B cell (primary cell): ENCODE measurements around the gene VRK2. TPM values are rescaled to one million over a fixed set of nuclear protein-coding genes. Genes with fewer than 3 reads are reported as not detected.
A peak's percentile ranks its signal among the peaks of the same experiment; 100 is the strongest.

Source experiments
- ATAC-seq: fragments of 200-7000 bp; cut with Tn5 transposase; one replicate; pipeline ENCODE4 v1.10.0; 2021; ENCODE audit warnings: low read depth, mild to moderate bottlenecking, moderate number of reproducible peaks, moderate library complexity
- CTCF ChIA-PET: fragments of 350-600 bp; sonication (Branson Sonifier 250); formaldehyde crosslinking; loops from one replicate; lab custom pipeline; 2021; ENCODE audit warnings: antibody characterized with exemption, inconsistent platforms; lab: Charles Lee
- POLR2A ChIA-PET: fragments of 350-600 bp; sonication (Branson Sonifier 250); formaldehyde crosslinking; loops from one replicate; lab custom pipeline; 2021; ENCODE audit warnings: antibody characterized with exemption; lab: Charles Lee
- DNase-seq: peaks from one replicate; pipeline ENCODE4 v3.0.0; 2013
- H2AFZ ChIP-seq: 2 replicates; pipeline ENCODE4 v1.6.1; 2012; ENCODE audit warnings: mild to moderate bottlenecking, low read depth, low read length; ENCODE audit not compliant: insufficient read depth, poor library complexity, severe bottlenecking
- H3K27ac ChIP-seq, 2 donors: 1 replicate in 1 of 2; 2 replicates in 1 of 2; pipeline ENCODE4 v1.5.1; 2012 to 2013; ENCODE audit warnings: low read length in 2 of 2, mild to moderate bottlenecking in 2 of 2, moderate library complexity in 1 of 2
- H3K27me3 ChIP-seq, 4 experiments: fragments of 200-600 bp in 1 of 4; sonication (generic) in 1 of 4; replicated peaks in 1 of 4; 1 replicate in 2 of 4; 2 replicates in 2 of 4; pipeline versions ENCODE4 v1.6.1 to v1.7.0; 2013 to 2016; ENCODE audit warnings: low read length in 3 of 4, mild to moderate bottlenecking in 2 of 4, mixed read lengths in 1 of 4, moderate library complexity in 1 of 4; ENCODE audit not compliant: insufficient read depth in 4 of 4, control insufficient read depth in 3 of 4; ENCODE audit errors: control extremely low read depth in 1 of 4
- H3K36me3 ChIP-seq, 2 experiments: replicated peaks in 1 of 2; 1 replicate in 1 of 2; 2 replicates in 1 of 2; pipeline versions ENCODE4 v1.6.1 to v1.7.1; 2013; ENCODE audit warnings: low read length in 1 of 2; ENCODE audit not compliant: insufficient read depth in 2 of 2, control insufficient read depth in 1 of 2; ENCODE audit errors: control extremely low read depth in 1 of 2, extremely low read depth in 1 of 2
- H3K4me1 ChIP-seq, 2 donors: fragments of 200-600 bp in 1 of 2; sonication (generic) in 1 of 2; 1 replicate in 1 of 2; 2 replicates in 1 of 2; pipeline versions ENCODE4 v1.5.1 to v1.6.1; 2013 to 2017; ENCODE audit warnings: low read length in 2 of 2; ENCODE audit not compliant: control insufficient read depth in 2 of 2, insufficient read depth in 2 of 2
- H3K4me2 ChIP-seq: replicated peaks from 2 replicates; pipeline ENCODE3; 2012; ENCODE audit warnings: mild to moderate bottlenecking, low read depth, low read length; ENCODE audit not compliant: poor library complexity, severe bottlenecking
- H3K4me3 ChIP-seq, 5 experiments: fragments of 200-600 bp in 1 of 5; sonication (generic) in 1 of 5; 1 replicate in 3 of 5; 2 replicates in 2 of 5; pipeline versions ENCODE4 v1.5.1 to v1.7.0; 2011 to 2016; ENCODE audit warnings: low read length in 4 of 5, mild to moderate bottlenecking in 4 of 5, low read depth in 2 of 5, control low read depth in 1 of 5, moderate library complexity in 1 of 5; ENCODE audit not compliant: insufficient read depth in 1 of 5; ENCODE audit errors: control extremely low read depth in 1 of 5, extremely low read depth in 1 of 5
- H3K79me2 ChIP-seq: fragments of 200-600 bp; sonication (generic); one replicate; pipeline ENCODE4 v1.6.0; 2016; ENCODE audit warnings: low read length; ENCODE audit not compliant: control insufficient read depth, insufficient read depth
- H3K9ac ChIP-seq: fragments of 200-600 bp; sonication (generic); 2 replicates; pipeline ENCODE4 v1.6.1; 2017; ENCODE audit warnings: mild to moderate bottlenecking, low read length, moderate library complexity
- H3K9me3 ChIP-seq, 3 donors: one replicate each; pipeline versions ENCODE4 v1.6.1 to v1.7.1; 2013; ENCODE audit warnings: low read length in 2 of 3; ENCODE audit not compliant: control insufficient read depth in 2 of 3, insufficient read depth in 1 of 3; ENCODE audit errors: control extremely low read depth in 1 of 3
- H4K20me1 ChIP-seq: 2 replicates; pipeline ENCODE4 v1.6.0; 2012; ENCODE audit warnings: mild to moderate bottlenecking, low read length; ENCODE audit not compliant: insufficient read depth, control insufficient read depth, poor library complexity, severe bottlenecking
- H3K27ac Mint-ChIP-seq: one replicate; pipeline ENCODE4 v1.8.0; 2021; ENCODE audit warnings: mixed read lengths
- H3K27me3 Mint-ChIP-seq: one replicate; pipeline ENCODE4 v1.8.0; 2021; ENCODE audit warnings: mixed read lengths
- H3K4me1 Mint-ChIP-seq: one replicate; pipeline ENCODE4 v1.8.0; 2021; ENCODE audit warnings: mixed read lengths
- H3K4me3 Mint-ChIP-seq: one replicate; pipeline ENCODE4 v1.8.0; 2021; ENCODE audit warnings: mixed read lengths
- H3K9me3 Mint-ChIP-seq: one replicate; pipeline ENCODE4 v1.8.0; 2022; ENCODE audit warnings: mixed read lengths; ENCODE audit not compliant: insufficient read depth
- EZH2 ChIP-seq: IDR thresholded peaks from 2 replicates; pipeline ENCODE4 v1.6.1; 2012; ENCODE audit warnings: borderline replicate concordance, low read depth, mild to moderate bottlenecking, moderate library complexity, low read length; ENCODE audit not compliant: insufficient read depth, poor library complexity, severe bottlenecking
- intact Hi-C: fragments of 100-400 bp; cut with micrococcal nuclease; formaldehyde crosslinking; loops from one replicate; pipeline ENCODE4 v1.10.0; 2022
- polyA plus RNA-seq: library from polyadenylated mRNA; depleted of rRNA; stranded (reverse); fragments of >200 nt; gene quantifications from 2 replicates; pipeline ENCODE4 v1.2.3, GENCODE V29; 2012
- total RNA-seq, 2 donors: library from RNA; stranded (reverse); fragments of 120-200 nt in 1 of 2; gene quantifications; 1 replicate in 1 of 2; 2 replicates in 1 of 2; pipeline versions ENCODE4 v1.2.3 to v1.2.4, GENCODE V29; 2013 to 2022
- TF ChIP-seq, protein P1 (sequence below): fragments of 200-600 bp; IDR thresholded peaks from one replicate; pipeline ENCODE4 v1.8.0; 2022; ENCODE audit warnings: antibody characterized with exemption, mild to moderate bottlenecking

VRK2 gene
- total and polyA plus RNA-seq, 2 donors (not counting 1 experiment from before 2014, with no cell fraction given), result 10.2 to 35.5 TPM

DNA sequence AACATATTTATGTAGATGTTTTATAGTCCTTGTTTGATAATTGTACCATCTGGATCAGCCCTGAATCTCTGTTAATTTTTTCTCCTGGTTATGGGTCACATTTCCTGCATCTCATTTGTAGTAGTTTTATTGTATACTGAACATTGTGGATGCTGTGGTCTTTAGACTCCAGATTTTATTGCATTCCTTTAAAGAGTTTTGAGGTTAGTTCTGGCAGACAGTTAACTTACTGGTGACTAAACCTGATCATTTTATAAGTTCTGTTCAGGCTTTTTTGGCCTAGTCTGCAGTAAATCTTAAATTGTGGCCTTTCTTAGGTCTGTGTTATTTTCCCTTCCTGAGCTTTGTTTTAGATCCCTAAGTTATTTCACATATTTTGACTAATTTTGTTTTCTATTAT, 110.2 kb downstream of the VRK2 start:
- no peak for TF ChIP-seq EZH2
- TF ChIP-seq, protein P1, sequence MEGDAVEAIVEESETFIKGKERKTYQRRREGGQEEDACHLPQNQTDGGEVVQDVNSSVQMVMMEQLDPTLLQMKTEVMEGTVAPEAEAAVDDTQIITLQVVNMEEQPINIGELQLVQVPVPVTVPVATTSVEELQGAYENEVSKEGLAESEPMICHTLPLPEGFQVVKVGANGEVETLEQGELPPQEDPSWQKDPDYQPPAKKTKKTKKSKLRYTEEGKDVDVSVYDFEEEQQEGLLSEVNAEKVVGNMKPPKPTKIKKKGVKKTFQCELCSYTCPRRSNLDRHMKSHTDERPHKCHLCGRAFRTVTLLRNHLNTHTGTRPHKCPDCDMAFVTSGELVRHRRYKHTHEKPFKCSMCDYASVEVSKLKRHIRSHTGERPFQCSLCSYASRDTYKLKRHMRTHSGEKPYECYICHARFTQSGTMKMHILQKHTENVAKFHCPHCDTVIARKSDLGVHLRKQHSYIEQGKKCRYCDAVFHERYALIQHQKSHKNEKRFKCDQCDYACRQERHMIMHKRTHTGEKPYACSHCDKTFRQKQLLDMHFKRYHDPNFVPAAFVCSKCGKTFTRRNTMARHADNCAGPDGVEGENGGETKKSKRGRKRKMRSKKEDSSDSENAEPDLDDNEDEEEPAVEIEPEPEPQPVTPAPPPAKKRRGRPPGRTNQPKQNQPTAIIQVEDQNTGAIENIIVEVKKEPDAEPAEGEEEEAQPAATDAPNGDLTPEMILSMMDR, result no peak
- intact Hi-C loops, result no loop called here
- ChIA-PET CTCF (interaction anchor here (2.2 kb wide), 1 partner anchor 251 kb away, joined by 5 read pairs; no protein-coding TSS in a partner anchor), POLR2A (no interaction called here)
- no peak overlapping the region for H3K4me2 ChIP-seq
- H3K27me3 Mint-ChIP-seq, result no peaks in the 10 kb centered on the region
- DNase-seq (no peak), ATAC-seq (no peak)
- H3K36me3 ChIP-seq, result peaks cover 2 to 32% of the 10 kb centered on the region in 2 experiments
- no peak overlapping the region for H3K27ac ChIP-seq
- no peaks in the 10 kb centered on the region for H4K20me1 ChIP-seq
- H3K9ac ChIP-seq, result no peak overlapping the region
- no peak overlapping the region for H2AFZ ChIP-seq
- H3K4me3 Mint-ChIP-seq, result no peak overlapping the region
- H3K27ac Mint-ChIP-seq, result no peak overlapping the region
- no peaks in the 10 kb centered on the region for H3K9me3 ChIP-seq
- H3K9me3 Mint-ChIP-seq, result peaks cover 9% of the 10 kb centered on the region
- no peaks in the 10 kb centered on the region for H3K4me1 ChIP-seq
- H3K4me1 Mint-ChIP-seq, result no peaks in the 10 kb centered on the region
- no peak overlapping the region for H3K4me3 ChIP-seq
- H3K79me2 ChIP-seq, result no peaks in the 10 kb centered on the region
- no peaks in the 10 kb centered on the region for H3K27me3 ChIP-seq

DNA sequence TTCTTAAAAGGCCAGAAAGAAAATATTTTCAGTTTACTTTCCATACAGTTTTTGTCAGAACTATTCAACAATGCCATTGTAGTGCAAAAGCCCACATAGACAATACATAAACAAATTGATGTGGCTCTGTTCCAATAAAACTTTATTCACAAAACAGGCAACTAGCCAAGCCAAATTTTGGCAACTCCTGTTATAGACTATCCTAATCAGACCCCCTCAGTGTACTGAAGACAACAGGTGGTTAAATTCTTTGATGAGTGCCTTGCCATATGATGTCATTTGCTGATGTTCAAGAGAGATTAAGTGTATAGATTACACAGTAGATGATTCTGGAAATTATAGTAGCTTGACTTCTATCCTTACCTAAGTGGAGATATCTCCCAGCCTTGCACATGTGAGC, 111.1 kb downstream of the VRK2 start:
- intact Hi-C loops, result no loop called here
- H3K27me3 Mint-ChIP-seq, result no peaks in the 10 kb centered on the region
- peaks cover 9% of the 10 kb centered on the region for H3K9me3 Mint-ChIP-seq
- no peak overlapping the region for H3K4me3 Mint-ChIP-seq
- Histone ChIP-seq H3K79me2 (no peaks in the 10 kb centered on the region), H3K9ac (no peak overlapping the region), H3K4me1 (no peaks in the 10 kb centered on the region), H3K4me3 (no peak overlapping the region), H3K9me3 (no peaks in the 10 kb centered on the region), H2AFZ (no peak overlapping the region), H4K20me1 (no peaks in the 10 kb centered on the region), H3K36me3 (peaks cover 2 to 32% of the 10 kb centered on the region in 2 experiments), H3K4me2 (no peak overlapping the region), H3K27ac (no peak overlapping the region), H3K27me3 (no peaks in the 10 kb centered on the region)
- POLR2A ChIA-PET, result no interaction called here
- TF ChIP-seq EZH2, result no peak
- TF ChIP-seq, protein P1, result no peak
- CTCF ChIA-PET, result interaction anchor here (2.2 kb wide), 1 partner anchor 252 kb away, joined by 5 read pairs; no protein-coding TSS in a partner anchor
- ATAC-seq (no peak), DNase-seq (no peak)
- H3K4me1 Mint-ChIP-seq, result no peaks in the 10 kb centered on the region
- H3K27ac Mint-ChIP-seq, result peak overlapping the region; percentile 11
